ENCODE results near the gene RS1.

DNA sequence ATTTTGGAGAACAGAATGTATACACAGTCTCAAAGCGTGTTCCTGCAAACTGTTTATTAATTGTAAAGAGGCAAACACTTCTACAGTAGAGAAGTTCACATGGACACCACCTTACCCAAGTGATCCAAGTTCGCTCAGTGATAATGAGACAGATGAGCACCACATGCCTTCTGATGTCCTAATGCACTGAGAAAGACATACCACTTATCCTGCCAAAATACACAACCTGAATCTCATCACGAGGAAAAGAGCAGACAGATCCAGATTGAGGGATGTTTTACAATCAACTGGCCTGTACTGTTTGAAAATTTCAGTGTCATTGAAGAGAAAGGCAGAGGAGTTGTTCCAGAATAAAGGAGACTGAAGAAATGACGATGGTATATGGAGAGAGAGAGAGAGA lies 47.9 kb upstream of the RS1 start:
- TF ChIP-seq CTCF (optimal IDR thresholded peaks at IDR 0.05 in 1 of 3, IDR thresholded peaks at IDR 0.05 in 1 of 3, conservative IDR thresholded peaks at IDR 0.05 in 1 of 3; ENCODE audit: extremely low read depth in 1 of 3, insufficient read depth in 2 of 3, low read length in 3 of 3) = no peak
- no peak for TF ChIP-seq EZH2 (IDR thresholded peaks at IDR 0.05; ENCODE audit: low read length)
